SK-N-SH (cell line): Measurements from ENCODE around the gene CFAP68. TPM values are rescaled to one million over a fixed set of nuclear protein-coding genes. Genes with fewer than 3 reads are reported as not detected.

Experiments used
- CTCF ChIA-PET: fragments of 300-600, 350-600 bp; formaldehyde crosslinking; extraction: SDS; loops from one replicate; lab custom pipeline; 2021; lab: Yijun Ruan, JAX
- POLR2A ChIA-PET: fragments of 350-600 bp; sonication (Branson Sonifier 250); formaldehyde crosslinking; extraction: SDS; loops from one replicate; lab custom pipeline; 2020; ENCODE audit warnings: antibody characterized with exemption, inconsistent platforms; lab: Yijun Ruan, JAX
- DNase-seq: peaks from one replicate; pipeline ENCODE4 v3.0.0; 2012
- H2AFZ ChIP-seq: fragments of 200-600 bp; sonication (generic); 2 replicates; pipeline ENCODE4 v1.8.1; 2016; ENCODE audit warnings: antibody characterized with exemption, mild to moderate bottlenecking, low read depth
- H3F3A ChIP-seq: fragments of 200-600 bp; sonication (generic); replicated peaks from 2 replicates; pipeline ENCODE3; 2016; ENCODE audit warnings: antibody characterized with exemption, mild to moderate bottlenecking; ENCODE audit not compliant: insufficient read depth
- H3K27ac ChIP-seq, 2 experiments: fragments of 200-500 bp in 1 of 2; fragments of 200-600 bp in 1 of 2; sonication (Bioruptor generic) in 1 of 2; sonication (generic), shearing (Covaris generic) in 1 of 2; 2 replicates each; pipeline versions ENCODE4 v1.5.1 to v1.6.1; 2014 to 2016; ENCODE audit warnings: low read depth in 2 of 2, inconsistent platforms in 1 of 2, low read length in 1 of 2, mild to moderate bottlenecking in 1 of 2, mixed read lengths in 1 of 2
- H3K27me3 ChIP-seq: fragments of 200-600 bp; sonication (generic), shearing (Covaris generic); 2 replicates; pipeline ENCODE4 v1.6.1; 2016; ENCODE audit warnings: mixed run types; ENCODE audit not compliant: insufficient read depth
- H3K36me3 ChIP-seq, 2 experiments: fragments of 200-500 bp in 1 of 2; fragments of 200-600 bp in 1 of 2; sonication (Bioruptor generic) in 1 of 2; sonication (generic) in 1 of 2; replicated peaks in 1 of 2; 2 replicates each; pipeline versions ENCODE3 to v1.5.1; 2014 to 2016; ENCODE audit warnings: low read length in 1 of 2, mild to moderate bottlenecking in 1 of 2; ENCODE audit not compliant: insufficient read depth in 2 of 2, control insufficient read depth in 1 of 2
- H3K4me1 ChIP-seq, 2 experiments: fragments of 200-500 bp in 1 of 2; fragments of 200-600 bp in 1 of 2; sonication (Bioruptor generic) in 1 of 2; sonication (generic), shearing (Covaris generic) in 1 of 2; 2 replicates each; pipeline versions ENCODE4 v1.5.1 to v1.6.1; 2014 to 2016; ENCODE audit warnings: low read depth in 1 of 2, low read length in 1 of 2, mixed run types in 1 of 2; ENCODE audit not compliant: insufficient read depth in 2 of 2, control insufficient read depth in 1 of 2
- H3K4me2 ChIP-seq: fragments of 200-600 bp; sonication (generic), shearing (Covaris generic); 2 replicates; pipeline ENCODE4 v1.6.1; 2017; ENCODE audit warnings: mixed run types
- H3K4me3 ChIP-seq, 2 experiments: fragments of 200-500 bp in 1 of 2; fragments of 200-600 bp in 1 of 2; sonication (Bioruptor generic) in 1 of 2; sonication (generic), shearing (Covaris generic) in 1 of 2; 2 replicates each; pipeline versions ENCODE4 v1.5.1 to v1.8.1; 2014 to 2016; ENCODE audit warnings: low read depth in 2 of 2, inconsistent platforms in 1 of 2, low read length in 1 of 2, mild to moderate bottlenecking in 1 of 2, mixed read lengths in 1 of 2, moderate library complexity in 1 of 2
- H3K79me2 ChIP-seq: fragments of 200-600 bp; sonication (generic); 2 replicates; pipeline ENCODE4 v1.8.1; 2017; ENCODE audit warnings: mild to moderate bottlenecking; ENCODE audit not compliant: insufficient read depth
- H3K9ac ChIP-seq: fragments of 200-600 bp; sonication (generic); 2 replicates; pipeline ENCODE4 v1.6.1; 2017; ENCODE audit warnings: mixed run types
- H3K9me2 ChIP-seq: fragments of 200-600 bp; sonication (generic); 2 replicates; pipeline ENCODE4 v1.6.1; 2017; ENCODE audit warnings: mixed run types
- H3K9me3 ChIP-seq: fragments of 200-600 bp; sonication (generic); 2 replicates; pipeline ENCODE4 v1.6.1; 2017; ENCODE audit warnings: mixed run types, mild to moderate bottlenecking, moderate library complexity
- H4K20me1 ChIP-seq: fragments of 200-600 bp; sonication (generic); 2 replicates; pipeline ENCODE4 v1.6.1; 2017; ENCODE audit warnings: mild to moderate bottlenecking, mixed run types; ENCODE audit not compliant: insufficient read depth
- ELF1 ChIP-seq: IDR thresholded peaks from 2 replicates; pipeline ENCODE4 v1.4.0; 2012
- FOXM1 ChIP-seq: IDR thresholded peaks from 2 replicates; pipeline ENCODE4 v1.4.0; 2012; ENCODE audit warnings: low read depth, mild to moderate bottlenecking
- GABPA ChIP-seq: IDR thresholded peaks from 2 replicates; pipeline ENCODE4 v1.4.0; 2012; ENCODE audit warnings: low read depth, mild to moderate bottlenecking
- MXI1 ChIP-seq: IDR thresholded peaks from 2 replicates; pipeline ENCODE4 v1.6.1; 2012; ENCODE audit warnings: mild to moderate bottlenecking, low read depth, low read length, improper control_type of control experiment
- POLR2AphosphoS5 ChIP-seq: IDR thresholded peaks from 2 replicates; pipeline ENCODE4 v1.6.1; 2012; ENCODE audit warnings: low read depth, low read length
- RAD21 ChIP-seq: IDR thresholded peaks from 2 replicates; pipeline ENCODE4 v1.6.1; 2012; ENCODE audit warnings: mild to moderate bottlenecking, low read length
- SIN3A ChIP-seq: IDR thresholded peaks from 2 replicates; pipeline ENCODE4 v1.6.1; 2012; ENCODE audit warnings: low read depth, mild to moderate bottlenecking, low read length, moderate library complexity, borderline replicate concordance
- SMC3 ChIP-seq: IDR thresholded peaks from 2 replicates; pipeline ENCODE4 v1.6.1; 2012; ENCODE audit warnings: low read depth, low read length, improper control_type of control experiment
- TAF1 ChIP-seq: IDR thresholded peaks from 2 replicates; pipeline ENCODE4 v1.6.1; 2012; ENCODE audit warnings: low read depth, mild to moderate bottlenecking, low read length, moderate library complexity, borderline replicate concordance
- USF2 ChIP-seq: fragments of 150-350 bp; IDR thresholded peaks from 2 replicates; pipeline ENCODE4 v1.6.1; 2017; ENCODE audit warnings: antibody characterized with exemption, low read length, low read depth, borderline replicate concordance
- WGBS: methylation state at CpG from one replicate; pipeline ENCODE4 v1.1.6; 2017; ENCODE audit warnings: low lambda C conversion rate; 5-methylcytosine and 5-hydroxymethylcytosine counted together
- polyA plus RNA-seq, 3 experiments: library from polyadenylated mRNA; depleted of rRNA; stranded (reverse); fragments of >200 nt; gene quantifications; 2 replicates each; pipeline ENCODE4 v1.2.3, GENCODE V29; 2012
- TF ChIP-seq, protein P1 (sequence below): fragments of 200-600 bp; sonication (generic); IDR thresholded peaks from 2 replicates; pipeline ENCODE4 v1.6.1; 2017; ENCODE audit warnings: antibody characterized with exemption, mild to moderate bottlenecking, moderate library complexity
- TF ChIP-seq, protein P2 (sequence below): IDR thresholded peaks from 2 replicates; pipeline ENCODE4 v1.4.0; 2012; ENCODE audit warnings: low read depth
- TF ChIP-seq, protein P3 (sequence below): fragments of 150-350 bp; IDR thresholded peaks from 2 replicates; pipeline ENCODE4 v1.6.1; 2016; ENCODE audit warnings: mild to moderate bottlenecking, low read depth, low read length

Gene CFAP68
- polyA plus RNA-seq, 1 of the 3 experiments (the other 2 are of a cell fraction): 61.2 TPM

DNA sequence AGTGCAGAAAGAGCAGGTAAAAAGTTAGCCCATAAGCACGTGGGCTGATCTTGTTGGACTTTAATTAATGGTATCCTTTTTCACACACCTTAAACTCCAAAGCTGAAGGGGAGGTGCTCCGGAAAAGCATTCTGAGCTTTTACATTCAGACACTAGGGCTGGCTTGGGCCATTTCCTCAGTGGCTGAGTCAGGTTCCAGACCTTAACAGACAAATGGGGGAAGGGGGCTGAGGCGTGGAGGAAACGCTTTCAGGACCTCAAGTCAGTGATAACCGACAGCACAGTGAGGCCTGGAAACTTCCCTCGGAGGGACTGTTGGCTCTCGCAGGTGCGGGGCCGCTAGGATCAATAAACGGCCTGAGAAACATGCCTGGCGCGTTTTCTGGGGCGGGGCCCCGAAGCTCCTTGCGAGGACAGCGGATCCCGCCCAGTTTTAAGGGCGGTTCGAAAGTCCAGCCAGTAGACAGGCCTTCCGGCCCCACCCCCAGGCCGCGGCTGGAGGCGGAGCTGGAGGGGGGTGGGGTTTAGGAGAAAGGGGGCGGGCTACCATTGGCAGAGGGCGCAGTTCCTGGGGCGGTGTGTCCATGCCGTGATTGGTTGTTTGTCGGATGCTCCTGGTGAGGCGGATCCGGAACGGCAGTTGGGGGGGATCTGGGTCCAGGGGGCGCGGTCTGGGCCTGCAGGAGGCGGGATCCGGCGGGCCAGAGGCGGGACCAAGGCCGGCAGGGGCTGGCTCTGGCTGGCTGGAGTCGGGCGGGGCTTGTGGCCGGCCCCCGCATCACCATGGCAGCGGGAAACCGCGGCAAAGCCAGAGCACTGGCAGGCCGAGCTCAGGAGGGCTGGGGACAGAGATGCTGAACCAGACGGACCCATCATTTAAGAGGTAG, 47.4 kb downstream of the CFAP68 start:
- Histone ChIP-seq H3K27me3 (no peaks in the 10 kb centered on the region), H3K4me1 (peaks cover 7 to 30% of the 10 kb centered on the region in 2 experiments), H3F3A (peaks cover 24% of the 10 kb centered on the region), H2AFZ (peak overlapping the region; percentile 94), H3K4me2 (peak overlapping the region; percentile 74), H3K79me2 (no peaks in the 10 kb centered on the region), H3K9me3 (no peaks in the 10 kb centered on the region), H3K9ac (peak overlapping the region; percentile 68), H4K20me1 (no peaks in the 10 kb centered on the region), H3K9me2 (no peaks in the 10 kb centered on the region), H3K27ac (peak overlapping the region; percentile 76 to 84), H3K36me3 (no peaks in the 10 kb centered on the region), H3K4me3 (peak overlapping the region; percentile 49 to 59)
- peak; percentile 97 for DNase-seq
- ChIA-PET POLR2A (interaction anchor here (0.9 to 1.5 kb wide), 10 partner anchors 9 to 160 kb away, joined by 3 to 6 read pairs (median 3); partner anchors contain the start of genes ALG9, DIXDC1, FDXACB1 and PPP2R1B), CTCF (interaction anchor here (0.9 to 15.8 kb wide), 6 partner anchors 10 to 354 kb away, joined by 3 to 272 read pairs (median 4); partner anchors contain the start of gene DIXDC1)
- TF ChIP-seq, protein P1, sequence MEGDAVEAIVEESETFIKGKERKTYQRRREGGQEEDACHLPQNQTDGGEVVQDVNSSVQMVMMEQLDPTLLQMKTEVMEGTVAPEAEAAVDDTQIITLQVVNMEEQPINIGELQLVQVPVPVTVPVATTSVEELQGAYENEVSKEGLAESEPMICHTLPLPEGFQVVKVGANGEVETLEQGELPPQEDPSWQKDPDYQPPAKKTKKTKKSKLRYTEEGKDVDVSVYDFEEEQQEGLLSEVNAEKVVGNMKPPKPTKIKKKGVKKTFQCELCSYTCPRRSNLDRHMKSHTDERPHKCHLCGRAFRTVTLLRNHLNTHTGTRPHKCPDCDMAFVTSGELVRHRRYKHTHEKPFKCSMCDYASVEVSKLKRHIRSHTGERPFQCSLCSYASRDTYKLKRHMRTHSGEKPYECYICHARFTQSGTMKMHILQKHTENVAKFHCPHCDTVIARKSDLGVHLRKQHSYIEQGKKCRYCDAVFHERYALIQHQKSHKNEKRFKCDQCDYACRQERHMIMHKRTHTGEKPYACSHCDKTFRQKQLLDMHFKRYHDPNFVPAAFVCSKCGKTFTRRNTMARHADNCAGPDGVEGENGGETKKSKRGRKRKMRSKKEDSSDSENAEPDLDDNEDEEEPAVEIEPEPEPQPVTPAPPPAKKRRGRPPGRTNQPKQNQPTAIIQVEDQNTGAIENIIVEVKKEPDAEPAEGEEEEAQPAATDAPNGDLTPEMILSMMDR: 0 out of 2 replicates have a peak, but pooled peaks have one; percentile 9
- TF ChIP-seq POLR2AphosphoS5: peak; percentile 89
- no peak for TF ChIP-seq FOXM1
- peak; percentile 22; the same call in 1 of the 2 replicates for TF ChIP-seq SIN3A
- TF ChIP-seq TAF1: peak; percentile 53; the same call in 1 of the 2 replicates
- TF ChIP-seq, protein P2, sequence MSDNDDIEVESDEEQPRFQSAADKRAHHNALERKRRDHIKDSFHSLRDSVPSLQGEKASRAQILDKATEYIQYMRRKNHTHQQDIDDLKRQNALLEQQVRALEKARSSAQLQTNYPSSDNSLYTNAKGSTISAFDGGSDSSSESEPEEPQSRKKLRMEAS: peak; percentile 89; the same call in 1 of the 2 replicates
- TF ChIP-seq, protein P3, sequence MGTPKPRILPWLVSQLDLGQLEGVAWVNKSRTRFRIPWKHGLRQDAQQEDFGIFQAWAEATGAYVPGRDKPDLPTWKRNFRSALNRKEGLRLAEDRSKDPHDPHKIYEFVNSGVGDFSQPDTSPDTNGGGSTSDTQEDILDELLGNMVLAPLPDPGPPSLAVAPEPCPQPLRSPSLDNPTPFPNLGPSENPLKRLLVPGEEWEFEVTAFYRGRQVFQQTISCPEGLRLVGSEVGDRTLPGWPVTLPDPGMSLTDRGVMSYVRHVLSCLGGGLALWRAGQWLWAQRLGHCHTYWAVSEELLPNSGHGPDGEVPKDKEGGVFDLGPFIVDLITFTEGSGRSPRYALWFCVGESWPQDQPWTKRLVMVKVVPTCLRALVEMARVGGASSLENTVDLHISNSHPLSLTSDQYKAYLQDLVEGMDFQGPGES: 0 out of 2 replicates have a peak, but pooled peaks have one; percentile 4
- peak; percentile 7; the same call in 1 of the 2 replicates for TF ChIP-seq SMC3
- peak; percentile 34; the same call in 1 of the 2 replicates for TF ChIP-seq GABPA
- TF ChIP-seq ELF1: 0 out of 2 replicates have a peak, but pooled peaks have one; percentile 26
- TF ChIP-seq RAD21: no peak
- TF ChIP-seq USF2: no peak
- TF ChIP-seq MXI1: peak; percentile 60
- WGBS: 4% methylated on average over 23 of the region's 47 CpGs
